Measurements from ENCODE around the gene HNRNPA3.

GRCh38 chr2:177273408-177273807 is 60.8 kb downstream of the HNRNPA3 start:
- TF ChIP-seq POLR2A (IDR thresholded peaks at IDR 0.05; ENCODE audit: low read length) (no peak), GATA1 (IDR thresholded peaks at IDR 0.05; ENCODE audit: low read depth, low read length) (no peak)

Data from erythroblast (primary cell).